Fibroblast of lung (primary cell): ENCODE data around the gene VWA2. TPM values are rescaled to one million over a fixed set of nuclear protein-coding genes. Genes with fewer than 3 reads are reported as not detected.

Experiments
- DNase-seq, 2 donors: peaks; one replicate each; pipeline versions ENCODE4 v3.0.0 to v3.0.0-alpha.2; 2010; ENCODE audit warnings: low read depth in 2 of 2
- H2AFZ ChIP-seq: 2 replicates; pipeline ENCODE4 v1.5.1; 2012; ENCODE audit warnings: low read length, control low read depth, inconsistent platforms
- H3K27ac ChIP-seq: 2 replicates; pipeline ENCODE4 v1.5.1; 2011; ENCODE audit warnings: low read length, control low read depth; ENCODE audit not compliant: insufficient read depth
- H3K27me3 ChIP-seq: 2 replicates; pipeline ENCODE4 v1.5.1; 2011; ENCODE audit warnings: mild to moderate bottlenecking, low read length; ENCODE audit not compliant: control insufficient read depth, insufficient read depth
- H3K36me3 ChIP-seq: 2 replicates; pipeline ENCODE4 v1.5.1; 2011; ENCODE audit warnings: low read length; ENCODE audit not compliant: control insufficient read depth, insufficient read depth
- H3K4me1 ChIP-seq: 2 replicates; pipeline ENCODE4 v1.5.1; 2011; ENCODE audit warnings: low read length; ENCODE audit not compliant: control insufficient read depth, insufficient read depth; ENCODE audit errors: extremely low read depth
- H3K4me2 ChIP-seq: 2 replicates; pipeline ENCODE4 v1.5.1; 2011; ENCODE audit warnings: low read length, control low read depth; ENCODE audit not compliant: insufficient read depth; ENCODE audit errors: extremely low read depth
- H3K4me3 ChIP-seq, 4 experiments: fragments of 200-600 bp in 1 of 4; sonication (generic) in 1 of 4; replicated peaks in 1 of 4; 2 replicates each; pipeline ENCODE4 v1.5.1; 2011 to 2016; ENCODE audit warnings: low read length in 4 of 4, low read depth in 3 of 4, mild to moderate bottlenecking in 3 of 4, control low read depth in 2 of 4, inconsistent platforms in 1 of 4, mixed read lengths in 1 of 4; ENCODE audit not compliant: insufficient read depth in 1 of 4; ENCODE audit errors: control extremely low read depth in 1 of 4
- H3K79me2 ChIP-seq: 2 replicates; pipeline ENCODE4 v1.5.1; 2012; ENCODE audit warnings: mild to moderate bottlenecking, low read length, inconsistent platforms; ENCODE audit not compliant: control insufficient read depth, insufficient read depth
- H3K9ac ChIP-seq: 2 replicates; pipeline ENCODE4 v1.5.1; 2011; ENCODE audit warnings: mild to moderate bottlenecking, low read length, control low read depth; ENCODE audit not compliant: insufficient read depth
- H3K9me3 ChIP-seq: 2 replicates; pipeline ENCODE4 v1.5.1; 2012; ENCODE audit warnings: low read depth, low read length; ENCODE audit not compliant: control insufficient read depth, insufficient read depth
- H4K20me1 ChIP-seq: 2 replicates; pipeline ENCODE4 v1.5.1; 2011; ENCODE audit warnings: low read length; ENCODE audit not compliant: control insufficient read depth, insufficient read depth; ENCODE audit errors: extremely low read depth
- CTCF ChIP-seq, 2 donors: IDR thresholded peaks in 1 of 2; conservative IDR thresholded peaks in 1 of 2; 1 replicate in 1 of 2; 2 replicates in 1 of 2; pipeline ENCODE4 v1.5.1; 2011 to 2012; ENCODE audit warnings: low read length in 2 of 2, control low read depth in 1 of 2, inconsistent platforms in 1 of 2, low read depth in 1 of 2, mild to moderate bottlenecking in 1 of 2
- EZH2 ChIP-seq: IDR thresholded peaks from 2 replicates; pipeline ENCODE4 v1.5.1; 2012; ENCODE audit warnings: low read length, control low read depth, mild to moderate bottlenecking; ENCODE audit errors: missing control alignments
- polyA plus RNA-seq, 2 donors: library from polyadenylated mRNA; depleted of rRNA in 1 of 2; stranded (reverse) in 1 of 2; unstranded in 1 of 2; fragments of >200 nt; gene quantifications; 2 replicates each; pipeline ENCODE4 v1.2.1, GENCODE V29; 2011 to 2012; ENCODE audit warnings: missing spikeins in 1 of 2
- total RNA-seq: library from RNA; depleted of rRNA; stranded (reverse); fragments of >200 nt; gene quantifications from 2 replicates; pipeline ENCODE4 v1.2.1, GENCODE V29; 2014

VWA2 gene
- total and polyA plus RNA-seq, 2 donors (not counting 1 experiment from before 2014, with no cell fraction given), result 0.11 to 0.17 TPM

DNA sequence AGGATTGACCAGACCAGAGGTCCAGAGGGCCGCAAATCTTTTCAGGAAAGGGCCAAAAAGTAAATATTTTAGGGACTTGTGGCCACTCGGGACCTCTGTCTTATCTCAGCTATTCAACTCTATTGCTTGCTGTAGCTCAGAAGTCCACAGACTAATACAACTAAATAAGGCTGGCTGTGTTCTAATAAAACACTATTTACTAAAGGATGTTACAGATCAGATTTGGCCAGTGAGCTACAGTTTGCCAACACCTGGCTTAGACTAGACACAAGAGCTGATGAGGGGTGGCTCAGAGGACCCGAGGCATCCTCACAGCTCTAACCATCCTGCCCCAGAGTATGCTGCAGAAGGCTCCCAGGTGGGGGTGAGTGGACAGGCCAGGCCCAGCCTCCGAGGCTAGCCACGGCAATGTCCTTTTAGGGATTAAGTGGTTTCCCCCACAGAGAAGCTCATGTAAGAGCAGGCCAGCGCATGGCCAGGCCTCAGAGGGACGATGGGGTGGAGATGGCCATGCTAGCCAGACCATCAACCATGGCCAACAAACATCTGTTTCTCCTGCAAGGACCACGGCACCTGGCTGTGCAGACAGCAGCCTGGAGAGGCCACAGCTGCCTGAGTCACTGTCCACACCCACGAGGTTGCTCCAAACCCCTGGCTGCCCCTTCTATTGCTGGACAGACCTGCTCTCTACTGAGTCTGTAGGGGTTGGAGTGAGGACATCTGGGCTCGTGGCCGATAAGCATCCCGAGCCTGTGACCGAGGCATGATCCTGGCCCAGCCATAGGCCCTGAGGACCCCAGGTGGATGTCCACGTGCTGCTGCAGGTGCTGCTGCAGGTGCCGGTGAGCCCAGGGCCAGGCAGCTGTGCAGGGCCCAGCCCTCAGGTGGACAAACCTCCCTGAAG is 88.7 kb downstream of the VWA2 start:
- Histone ChIP-seq H3K27ac (no peak overlapping the region), H3K36me3 (no peaks in the 10 kb centered on the region), H3K4me2 (no peak overlapping the region), H3K9ac (no peak overlapping the region), H4K20me1 (no peaks in the 10 kb centered on the region), H3K9me3 (no peaks in the 10 kb centered on the region), H3K79me2 (no peaks in the 10 kb centered on the region), H3K4me1 (peaks cover 2% of the 10 kb centered on the region), H3K4me3 (no peak overlapping the region), H3K27me3 (no peaks in the 10 kb centered on the region), H2AFZ (no peak overlapping the region)
- no peak for TF ChIP-seq EZH2
- TF ChIP-seq CTCF (conservative IDR thresholded peaks at IDR 0.05 in 1 of 2, IDR thresholded peaks at IDR 0.05 in 1 of 2; ENCODE audit: low read depth in 1 of 2, low read length in 2 of 2), result no peak
- no peak for DNase-seq

- no peak for DNase-seq
- H3K27me3 ChIP-seq, result no peaks in the 10 kb centered on the region
- H3K9ac ChIP-seq, result no peak overlapping the region
- TF ChIP-seq EZH2 (no peak), CTCF (conservative IDR thresholded peaks at IDR 0.05 in 1 of 2, IDR thresholded peaks at IDR 0.05 in 1 of 2; ENCODE audit: low read depth in 1 of 2, low read length in 2 of 2) (no peak)
- no peak overlapping the region for H3K4me3 ChIP-seq
- H3K79me2 ChIP-seq, result no peaks in the 10 kb centered on the region
- no peak overlapping the region for H3K27ac ChIP-seq
- H4K20me1 ChIP-seq, result no peaks in the 10 kb centered on the region
- no peak overlapping the region for H2AFZ ChIP-seq
- H3K4me2 ChIP-seq, result no peak overlapping the region
- no peaks in the 10 kb centered on the region for H3K36me3 ChIP-seq
- no peaks in the 10 kb centered on the region for H3K9me3 ChIP-seq
- H3K4me1 ChIP-seq, result no peaks in the 10 kb centered on the region
Observed at GRCh38 chr10:114328441-114328812, 89.4 kb downstream of the VWA2 start.

DNA sequence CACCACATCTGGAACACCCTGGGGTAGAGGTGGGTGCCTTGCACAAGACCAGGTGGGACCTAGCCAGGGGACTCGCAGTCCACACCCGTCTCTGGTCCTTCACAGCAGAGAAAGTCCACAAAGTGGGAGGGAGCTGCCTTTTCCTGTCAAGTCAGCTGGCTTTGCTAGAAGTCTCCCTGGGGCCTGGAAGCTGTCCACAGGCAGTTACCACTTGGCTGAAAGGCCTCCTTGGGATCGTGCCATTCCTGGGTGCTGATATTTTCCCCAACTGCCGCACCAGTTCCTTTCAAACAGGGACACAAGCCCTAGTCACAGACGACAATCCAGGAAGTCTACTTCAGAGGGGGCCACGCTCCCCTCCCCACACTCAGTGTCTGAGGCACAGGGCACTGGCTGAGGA is 89.8 kb downstream of the VWA2 start:
- H3K4me2 ChIP-seq, result no peak overlapping the region
- no peak for TF ChIP-seq CTCF (conservative IDR thresholded peaks at IDR 0.05 in 1 of 2, IDR thresholded peaks at IDR 0.05 in 1 of 2; ENCODE audit: low read depth in 1 of 2, low read length in 2 of 2)
- TF ChIP-seq EZH2, result no peak
- no peaks in the 10 kb centered on the region for H3K9me3 ChIP-seq
- H3K9ac ChIP-seq, result no peak overlapping the region
- no peak overlapping the region for H3K4me3 ChIP-seq
- no peaks in the 10 kb centered on the region for H3K4me1 ChIP-seq
- no peaks in the 10 kb centered on the region for H3K36me3 ChIP-seq
- DNase-seq, result no peak
- H2AFZ ChIP-seq, result no peak overlapping the region
- no peaks in the 10 kb centered on the region for H4K20me1 ChIP-seq
- no peaks in the 10 kb centered on the region for H3K79me2 ChIP-seq
- peaks cover 2% of the 10 kb centered on the region for H3K27me3 ChIP-seq
- no peak overlapping the region for H3K27ac ChIP-seq
